ENCODE data around the gene IGFBP7. TPM values are rescaled to one million over a fixed set of nuclear protein-coding genes. Genes with fewer than 3 reads are reported as not detected.

Gene IGFBP7
- total RNA-seq, 1 experiment from 2014 or later = not detected

DNA sequence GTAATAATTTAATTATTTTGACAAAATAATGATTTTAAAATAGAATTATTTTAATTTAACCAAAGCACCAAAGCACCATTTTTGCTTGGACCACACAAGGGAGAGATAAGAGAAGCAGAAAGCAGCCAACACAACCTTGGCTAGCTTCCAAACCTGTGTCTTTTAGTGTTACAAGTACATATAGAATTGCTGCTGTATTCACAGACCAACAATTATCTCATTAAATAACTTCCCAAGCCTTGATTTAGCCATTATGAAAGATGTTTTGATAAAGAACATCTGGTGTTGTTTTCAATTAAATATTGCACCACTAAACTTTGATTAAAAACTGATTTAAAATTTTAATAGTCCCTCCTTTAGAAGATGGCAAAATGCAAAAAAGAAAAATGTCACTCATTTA is 14.0 kb upstream of the IGFBP7 start:
- H3K9me3 ChIP-seq (ENCODE audit: low read depth, low read length, poor library complexity, severe bottlenecking) = no peaks in the 10 kb centered on the region
- BruUV-seq (replicated peaks) = no TSS peak
- no peaks in the 10 kb centered on the region for H3K4me1 ChIP-seq (ENCODE audit: insufficient read depth, low read length, poor library complexity, severe bottlenecking)
- no peak overlapping the region for H3K4me3 ChIP-seq (ENCODE audit: low read depth, low read length, poor library complexity, severe bottlenecking)
- ChIA-PET POLR2A (ENCODE audit: low non-redundant PET) (no interaction called here), CTCF (no interaction called here)
- H3K27ac ChIP-seq (ENCODE audit: low read depth, low read length, poor library complexity, severe bottlenecking) = no peak overlapping the region
- H3K36me3 ChIP-seq (ENCODE audit: insufficient read depth, low read length, poor library complexity, severe bottlenecking) = no peaks in the 10 kb centered on the region
- no peak for TF ChIP-seq CTCF (conservative IDR thresholded peaks at IDR 0.05; ENCODE audit: low read depth, low read length)
- TF ChIP-seq EZH2 (IDR thresholded peaks at IDR 0.05; ENCODE audit: borderline replicate concordance, low read depth, low read length, poor library complexity, severe bottlenecking) = no peak
- DNase-seq (ENCODE audit: low spot score) = no peak
- H3K27me3 ChIP-seq (replicated peaks; ENCODE audit: insufficient read depth, low read depth, low read length, poor library complexity) = no peaks in the 10 kb centered on the region
- intact Hi-C loops (cut with micrococcal nuclease; ENCODE audit: unreplicated experiment) = no loop called here

GRCh38 chr4:57122959-57123358 is 12.8 kb upstream of the IGFBP7 start:
- TF ChIP-seq EZH2 (IDR thresholded peaks at IDR 0.05; ENCODE audit: borderline replicate concordance, low read depth, low read length, poor library complexity, severe bottlenecking) (no peak), CTCF (conservative IDR thresholded peaks at IDR 0.05; ENCODE audit: low read depth, low read length) (no peak)
- intact Hi-C loops (cut with micrococcal nuclease; ENCODE audit: unreplicated experiment) = no loop called here
- no TSS peak for BruUV-seq (replicated peaks)
- no peak overlapping the region for H3K4me3 ChIP-seq (ENCODE audit: low read depth, low read length, poor library complexity, severe bottlenecking)
- H3K27me3 ChIP-seq (replicated peaks; ENCODE audit: insufficient read depth, low read depth, low read length, poor library complexity) = no peaks in the 10 kb centered on the region
- H3K4me1 ChIP-seq (ENCODE audit: insufficient read depth, low read length, poor library complexity, severe bottlenecking) = no peaks in the 10 kb centered on the region
- no peak overlapping the region for H3K27ac ChIP-seq (ENCODE audit: low read depth, low read length, poor library complexity, severe bottlenecking)
- CTCF ChIA-PET = no interaction called here
- no peak for DNase-seq (ENCODE audit: low spot score)
- H3K36me3 ChIP-seq (ENCODE audit: insufficient read depth, low read length, poor library complexity, severe bottlenecking) = no peaks in the 10 kb centered on the region
- POLR2A ChIA-PET (ENCODE audit: low non-redundant PET) = no interaction called here
- H3K9me3 ChIP-seq (ENCODE audit: low read depth, low read length, poor library complexity, severe bottlenecking) = no peaks in the 10 kb centered on the region

- H3K27ac ChIP-seq (ENCODE audit: low read depth, low read length, poor library complexity, severe bottlenecking) = no peak overlapping the region
- no peaks in the 10 kb centered on the region for H3K36me3 ChIP-seq (ENCODE audit: insufficient read depth, low read length, poor library complexity, severe bottlenecking)
- no peaks in the 10 kb centered on the region for H3K9me3 ChIP-seq (ENCODE audit: low read depth, low read length, poor library complexity, severe bottlenecking)
- intact Hi-C loops (cut with micrococcal nuclease; ENCODE audit: unreplicated experiment) = loop anchor here (10.0 kb wide), 1 partner anchor 84 kb away; no protein-coding TSS in a partner anchor
- no peak overlapping the region for H3K4me3 ChIP-seq (ENCODE audit: low read depth, low read length, poor library complexity, severe bottlenecking)
- peak; percentile 44 for DNase-seq (ENCODE audit: low spot score)
- H3K27me3 ChIP-seq (replicated peaks; ENCODE audit: insufficient read depth, low read depth, low read length, poor library complexity) = peaks cover 9% of the 10 kb centered on the region
- H3K4me1 ChIP-seq (ENCODE audit: insufficient read depth, low read length, poor library complexity, severe bottlenecking) = no peaks in the 10 kb centered on the region
- no peak for TF ChIP-seq CTCF (conservative IDR thresholded peaks at IDR 0.05; ENCODE audit: low read depth, low read length)
- no peak for TF ChIP-seq EZH2 (IDR thresholded peaks at IDR 0.05; ENCODE audit: borderline replicate concordance, low read depth, low read length, poor library complexity, severe bottlenecking)
- POLR2A ChIA-PET (ENCODE audit: low non-redundant PET) = no interaction called here
- CTCF ChIA-PET = no interaction called here
- BruUV-seq (replicated peaks) = no TSS peak
These were observed 9.0 kb upstream of the IGFBP7 start for GRCh38 chr4:57119054-57119651.

Measured in A673 (cell line).